T1000 (cell line): ENCODE measurements around the gene NBPF3.
"Not testable (repeated sequence)": the region's sequence is repeated elsewhere in the genome, so short reads cannot be mapped to it uniquely, and the experiment has no call there.

Source experiments
- DNase-seq: peaks from one replicate; lab custom pipeline; 2025; ENCODE audit warnings: mixed read lengths; lab: John Stamatoyannopoulos, UW

NBPF3 gene

GRCh38 chr1:21438646-21439312 lies 1.2 kb upstream of the NBPF3 start:
- not testable (repeated sequence) for DNase-seq

GRCh38 chr1:21439345-21439720 lies 604 bp upstream of the NBPF3 start:
- DNase-seq: no peak

- DNase-seq: not testable (repeated sequence)
Measured at GRCh38 chr1:21440630-21441125, 741 bp downstream of the NBPF3 start.

- DNase-seq: not testable (repeated sequence)
Measured at GRCh38 chr1:21446647-21447046, 6.7 kb downstream of the NBPF3 start.

GRCh38 chr1:21447311-21447710 lies 7.4 kb downstream of the NBPF3 start:
- DNase-seq: no peak

- no peak for DNase-seq
Measured at GRCh38 chr1:21449906-21450305, 10.0 kb downstream of the NBPF3 start.

GRCh38 chr1:21451212-21451611 lies 11.3 kb downstream of the NBPF3 start:
- DNase-seq: no peak

GRCh38 chr1:21451981-21452411 lies 12.1 kb downstream of the NBPF3 start:
- no peak for DNase-seq

GRCh38 chr1:21453964-21454614 lies 14.2 kb downstream of the NBPF3 start:
- DNase-seq: not testable (repeated sequence)

- DNase-seq: not testable (repeated sequence)
Measured at GRCh38 chr1:21454904-21455303, 15.0 kb downstream of the NBPF3 start.

GRCh38 chr1:21457654-21458053 lies 17.7 kb downstream of the NBPF3 start:
- no peak for DNase-seq

- DNase-seq: not testable (repeated sequence)
Measured at GRCh38 chr1:21465127-21465526, 25.2 kb downstream of the NBPF3 start.

- DNase-seq: not testable (repeated sequence)
Measured at GRCh38 chr1:21467946-21468345, 28.0 kb downstream of the NBPF3 start.

- DNase-seq: no peak
Measured at GRCh38 chr1:21468599-21468998, 28.7 kb downstream of the NBPF3 start.

- no peak for DNase-seq
Measured at GRCh38 chr1:21469581-21469980, 29.6 kb downstream of the NBPF3 start.

GRCh38 chr1:21472861-21473260 lies 32.9 kb downstream of the NBPF3 start:
- no peak for DNase-seq

- DNase-seq: no peak
Measured at GRCh38 chr1:21478356-21478755, 38.4 kb downstream of the NBPF3 start.

GRCh38 chr1:21483881-21484280 lies 43.9 kb downstream of the NBPF3 start:
- not testable (repeated sequence) for DNase-seq

GRCh38 chr1:21489146-21489545 lies 49.2 kb downstream of the NBPF3 start:
- no peak for DNase-seq

- peak; percentile 21 for DNase-seq
Measured at GRCh38 chr1:21490774-21491487, 51.0 kb downstream of the NBPF3 start.

- DNase-seq: no peak
Measured at GRCh38 chr1:21491488-21492355, 51.8 kb downstream of the NBPF3 start.

- no peak for DNase-seq
Measured at GRCh38 chr1:21492356-21492625, 52.4 kb downstream of the NBPF3 start.
